ENCODE measurements around the gene GPC6. TPM values are rescaled to one million over a fixed set of nuclear protein-coding genes. Genes with fewer than 3 reads are reported as not detected.

The GPC6 gene
- total and polyA plus RNA-seq, 4 donors: 5.9 to 29.1 (median 18.2) TPM

- TF ChIP-seq, protein P1, sequence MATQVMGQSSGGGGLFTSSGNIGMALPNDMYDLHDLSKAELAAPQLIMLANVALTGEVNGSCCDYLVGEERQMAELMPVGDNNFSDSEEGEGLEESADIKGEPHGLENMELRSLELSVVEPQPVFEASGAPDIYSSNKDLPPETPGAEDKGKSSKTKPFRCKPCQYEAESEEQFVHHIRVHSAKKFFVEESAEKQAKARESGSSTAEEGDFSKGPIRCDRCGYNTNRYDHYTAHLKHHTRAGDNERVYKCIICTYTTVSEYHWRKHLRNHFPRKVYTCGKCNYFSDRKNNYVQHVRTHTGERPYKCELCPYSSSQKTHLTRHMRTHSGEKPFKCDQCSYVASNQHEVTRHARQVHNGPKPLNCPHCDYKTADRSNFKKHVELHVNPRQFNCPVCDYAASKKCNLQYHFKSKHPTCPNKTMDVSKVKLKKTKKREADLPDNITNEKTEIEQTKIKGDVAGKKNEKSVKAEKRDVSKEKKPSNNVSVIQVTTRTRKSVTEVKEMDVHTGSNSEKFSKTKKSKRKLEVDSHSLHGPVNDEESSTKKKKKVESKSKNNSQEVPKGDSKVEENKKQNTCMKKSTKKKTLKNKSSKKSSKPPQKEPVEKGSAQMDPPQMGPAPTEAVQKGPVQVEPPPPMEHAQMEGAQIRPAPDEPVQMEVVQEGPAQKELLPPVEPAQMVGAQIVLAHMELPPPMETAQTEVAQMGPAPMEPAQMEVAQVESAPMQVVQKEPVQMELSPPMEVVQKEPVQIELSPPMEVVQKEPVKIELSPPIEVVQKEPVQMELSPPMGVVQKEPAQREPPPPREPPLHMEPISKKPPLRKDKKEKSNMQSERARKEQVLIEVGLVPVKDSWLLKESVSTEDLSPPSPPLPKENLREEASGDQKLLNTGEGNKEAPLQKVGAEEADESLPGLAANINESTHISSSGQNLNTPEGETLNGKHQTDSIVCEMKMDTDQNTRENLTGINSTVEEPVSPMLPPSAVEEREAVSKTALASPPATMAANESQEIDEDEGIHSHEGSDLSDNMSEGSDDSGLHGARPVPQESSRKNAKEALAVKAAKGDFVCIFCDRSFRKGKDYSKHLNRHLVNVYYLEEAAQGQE (IDR thresholded peaks at IDR 0.05): no peak
- TF ChIP-seq, protein P2, sequence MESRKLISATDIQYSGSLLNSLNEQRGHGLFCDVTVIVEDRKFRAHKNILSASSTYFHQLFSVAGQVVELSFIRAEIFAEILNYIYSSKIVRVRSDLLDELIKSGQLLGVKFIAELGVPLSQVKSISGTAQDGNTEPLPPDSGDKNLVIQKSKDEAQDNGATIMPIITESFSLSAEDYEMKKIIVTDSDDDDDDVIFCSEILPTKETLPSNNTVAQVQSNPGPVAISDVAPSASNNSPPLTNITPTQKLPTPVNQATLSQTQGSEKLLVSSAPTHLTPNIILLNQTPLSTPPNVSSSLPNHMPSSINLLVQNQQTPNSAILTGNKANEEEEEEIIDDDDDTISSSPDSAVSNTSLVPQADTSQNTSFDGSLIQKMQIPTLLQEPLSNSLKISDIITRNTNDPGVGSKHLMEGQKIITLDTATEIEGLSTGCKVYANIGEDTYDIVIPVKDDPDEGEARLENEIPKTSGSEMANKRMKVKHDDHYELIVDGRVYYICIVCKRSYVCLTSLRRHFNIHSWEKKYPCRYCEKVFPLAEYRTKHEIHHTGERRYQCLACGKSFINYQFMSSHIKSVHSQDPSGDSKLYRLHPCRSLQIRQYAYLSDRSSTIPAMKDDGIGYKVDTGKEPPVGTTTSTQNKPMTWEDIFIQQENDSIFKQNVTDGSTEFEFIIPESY (IDR thresholded peaks at IDR 0.05): no peak
Observed at GRCh38 chr13:94088742-94089141, 862.1 kb downstream of the GPC6 start (continued).

DNA sequence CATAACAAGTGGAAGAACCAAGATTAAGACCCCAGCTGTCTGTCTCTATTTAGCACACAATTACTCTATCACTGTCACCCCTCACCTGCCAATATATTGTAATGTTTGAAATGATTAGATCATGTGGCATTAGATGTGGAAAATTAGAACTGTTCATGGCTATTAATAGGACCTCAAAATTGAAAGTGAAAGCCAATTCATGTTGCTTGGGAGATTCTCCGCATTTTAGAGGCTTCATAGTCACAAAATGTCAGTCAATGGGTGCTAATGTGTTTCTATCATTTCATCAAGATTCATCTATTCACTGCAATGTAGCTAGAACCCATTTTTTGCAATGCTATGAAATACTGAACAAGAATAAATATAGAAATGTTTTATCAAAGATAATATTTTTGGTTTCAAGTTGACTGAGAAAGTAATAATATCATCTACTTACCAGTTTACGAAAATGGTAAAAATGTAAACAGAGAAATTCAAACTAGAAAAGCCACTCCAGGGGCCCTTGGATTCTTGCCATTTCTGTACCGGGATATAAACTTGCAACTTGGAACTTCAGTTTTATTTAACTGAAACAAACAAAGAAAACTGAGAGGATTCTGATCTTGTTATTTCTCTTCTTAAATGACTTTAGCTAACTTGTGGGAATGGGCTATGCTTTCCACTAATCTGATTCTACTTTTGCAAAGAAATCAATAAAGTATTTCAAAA is 864.3 kb downstream of the GPC6 start:
- WGBS: 24% methylated on average over 3 of the region's 3 CpGs
- Histone ChIP-seq H3K9ac (ENCODE audit: low read depth in 1 of 2, low read length in 2 of 2) (peak overlapping the region in 1 of 2 donors; percentile 40), H3K27ac (ENCODE audit: low read depth in 1 of 2, low read length in 2 of 2) (no peak overlapping the region), H3K27me3 (ENCODE audit: control insufficient read depth in 4 of 4, insufficient read depth in 4 of 4, low read length in 3 of 4) (no peaks in the 10 kb centered on the region), H3K4me1 (ENCODE audit: control insufficient read depth in 4 of 4, insufficient read depth in 4 of 4, low read length in 3 of 4) (no peaks in the 10 kb centered on the region), H3K9me3 (ENCODE audit: control insufficient read depth in 4 of 4, low read length in 3 of 4) (no peaks in the 10 kb centered on the region), H3K36me3 (ENCODE audit: control insufficient read depth in 4 of 4, insufficient read depth in 3 of 4, low read depth in 1 of 4, low read length in 3 of 4) (no peaks in the 10 kb centered on the region), H3K4me3 (ENCODE audit: low read depth in 1 of 3, low read length in 3 of 3) (peak overlapping the region; percentile 17 to 51 (median 24))
- DNase-seq (ENCODE audit: low spot score): no peak
- peak in 1 of 2 donors; percentile 19 for TF ChIP-seq RAD21 (IDR thresholded peaks at IDR 0.05)
- TF ChIP-seq, protein P3, sequence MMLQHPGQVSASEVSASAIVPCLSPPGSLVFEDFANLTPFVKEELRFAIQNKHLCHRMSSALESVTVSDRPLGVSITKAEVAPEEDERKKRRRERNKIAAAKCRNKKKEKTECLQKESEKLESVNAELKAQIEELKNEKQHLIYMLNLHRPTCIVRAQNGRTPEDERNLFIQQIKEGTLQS (IDR thresholded peaks at IDR 0.05): no peak
- peak; percentile 73 for TF ChIP-seq YY1 (IDR thresholded peaks at IDR 0.05)

DNA sequence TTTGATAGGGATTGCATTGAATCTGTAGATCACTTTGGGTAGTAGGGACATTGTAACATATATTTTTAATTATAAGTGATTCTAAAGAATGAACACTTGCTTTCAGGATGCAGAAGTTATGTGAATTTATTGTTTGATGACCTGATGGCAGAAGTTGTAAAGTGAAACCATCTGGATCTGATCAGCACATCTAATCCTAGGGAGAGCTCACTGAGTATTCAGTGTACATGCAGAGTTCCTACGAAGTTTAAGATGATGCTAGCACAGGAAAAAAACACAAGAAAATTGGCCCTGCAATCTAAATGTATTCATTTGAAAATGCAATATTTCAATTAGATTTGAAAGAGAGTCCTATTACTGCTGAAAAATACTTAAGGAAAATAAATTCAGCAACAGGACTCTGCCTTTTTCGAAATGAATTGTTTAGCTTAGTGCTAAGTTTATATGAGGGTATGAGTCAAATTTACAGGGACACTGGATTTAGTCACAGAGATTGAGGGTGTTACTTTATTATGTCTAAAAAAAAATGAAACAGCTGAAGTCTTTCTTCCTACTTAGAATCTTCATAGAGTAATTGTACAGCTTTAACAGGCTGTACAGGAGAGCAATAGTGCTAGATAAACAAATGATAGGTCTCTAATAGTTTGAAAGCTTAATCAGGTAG is 867.2 kb downstream of the GPC6 start:
- Histone ChIP-seq H3K9ac (ENCODE audit: low read depth in 1 of 2, low read length in 2 of 2) (no peak overlapping the region), H3K36me3 (ENCODE audit: control insufficient read depth in 4 of 4, insufficient read depth in 3 of 4, low read depth in 1 of 4, low read length in 3 of 4) (no peaks in the 10 kb centered on the region)
- WGBS: 85% methylated on average over 2 of the region's 2 CpGs

More for the DNA sequence above, 867.2 kb downstream of the GPC6 start:
- TF ChIP-seq TAF1 (conservative IDR thresholded peaks at IDR 0.05) (no peak), GABPA (IDR thresholded peaks at IDR 0.05 in 1 of 2, conservative IDR thresholded peaks at IDR 0.05 in 1 of 2) (no peak), YY1 (IDR thresholded peaks at IDR 0.05) (no peak), JUND (IDR thresholded peaks at IDR 0.05) (no peak), FOXA2 (IDR thresholded peaks at IDR 0.05) (no peak), RXRA (IDR thresholded peaks at IDR 0.05) (no peak), CTCF (IDR thresholded peaks at IDR 0.05; ENCODE audit: low read depth, low read length, missing input control) (no peak), HNF4A (conservative IDR thresholded peaks at IDR 0.05) (no peak), MAX (IDR thresholded peaks at IDR 0.05) (no peak), EGR1 (IDR thresholded peaks at IDR 0.05; ENCODE audit: low read depth in 2 of 2) (no peak), NR2F2 (IDR thresholded peaks at IDR 0.05) (no peak), FOXA1 (IDR thresholded peaks at IDR 0.05) (no peak), RAD21 (IDR thresholded peaks at IDR 0.05) (no peak), SP1 (IDR thresholded peaks at IDR 0.05) (no peak)
- TF ChIP-seq, protein P1 (IDR thresholded peaks at IDR 0.05): no peak
- TF ChIP-seq, protein P3 (IDR thresholded peaks at IDR 0.05): no peak
- DNase-seq (ENCODE audit: low spot score): no peak
- Histone ChIP-seq H3K9me3 (ENCODE audit: control insufficient read depth in 4 of 4, low read length in 3 of 4) (no peaks in the 10 kb centered on the region), H3K4me3 (ENCODE audit: low read depth in 1 of 3, low read length in 3 of 3) (no peak overlapping the region), H3K27ac (ENCODE audit: low read depth in 1 of 2, low read length in 2 of 2) (no peak overlapping the region), H3K4me1 (ENCODE audit: control insufficient read depth in 4 of 4, insufficient read depth in 4 of 4, low read length in 3 of 4) (no peaks in the 10 kb centered on the region), H3K27me3 (ENCODE audit: control insufficient read depth in 4 of 4, insufficient read depth in 4 of 4, low read length in 3 of 4) (no peaks in the 10 kb centered on the region)

Data from liver (tissue), 9 donors.